ENCODE data around the gene SSBP3. TPM values are rescaled to one million over a fixed set of nuclear protein-coding genes. Genes with fewer than 3 reads are reported as not detected.

SSBP3 gene
- total RNA-seq, 1 donor: 14.5 TPM

DNA sequence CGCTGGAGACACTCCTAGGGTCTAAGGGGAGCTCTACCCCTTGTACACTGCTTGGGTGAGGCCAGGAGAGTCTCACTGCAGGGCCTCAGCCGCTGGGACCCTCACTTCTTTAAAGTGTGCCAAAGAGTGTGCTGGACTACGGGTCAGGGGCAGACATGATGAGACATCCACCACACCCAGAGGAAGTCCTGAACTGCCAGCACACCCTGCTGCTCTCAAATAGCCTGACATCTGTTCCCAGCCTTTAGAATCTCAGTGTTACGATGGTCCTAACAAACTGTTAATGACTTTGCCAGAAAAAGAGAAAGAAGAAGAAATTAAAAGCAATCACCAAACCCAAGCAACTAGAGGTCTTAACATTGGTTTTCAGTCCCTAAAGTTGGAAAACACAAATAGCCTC, 157.2 kb downstream of the SSBP3 start:
- no peaks in the 10 kb centered on the region for H3K9me3 ChIP-seq (ENCODE audit: low read depth, low read length)
- H3K4me2 ChIP-seq (ENCODE audit: insufficient read depth, low read length): no peak overlapping the region
- no peaks in the 10 kb centered on the region for H3K79me2 ChIP-seq (ENCODE audit: insufficient read depth, low read length)
- H2AFZ ChIP-seq (ENCODE audit: low read length): no peak overlapping the region
- no peak for TF ChIP-seq CTCF (IDR thresholded peaks at IDR 0.05; ENCODE audit: extremely low read depth, low read depth, low read length)
- H4K20me1 ChIP-seq (ENCODE audit: insufficient read depth, low read length): peaks cover 3% of the 10 kb centered on the region
- H3K4me3 ChIP-seq (ENCODE audit: insufficient read depth, low read length): no peak overlapping the region
- DNase-seq (ENCODE audit: insufficient read length, low spot score, missing footprints): no peak
- no peak overlapping the region for H3K27ac ChIP-seq (ENCODE audit: low read depth, low read length)
- peaks cover 21% of the 10 kb centered on the region for H3K4me1 ChIP-seq (ENCODE audit: insufficient read depth, low read length)
- no peaks in the 10 kb centered on the region for H3K27me3 ChIP-seq (ENCODE audit: insufficient read depth, low read length)
- H3K36me3 ChIP-seq (ENCODE audit: insufficient read depth, low read length): peaks cover 7% of the 10 kb centered on the region

DNA sequence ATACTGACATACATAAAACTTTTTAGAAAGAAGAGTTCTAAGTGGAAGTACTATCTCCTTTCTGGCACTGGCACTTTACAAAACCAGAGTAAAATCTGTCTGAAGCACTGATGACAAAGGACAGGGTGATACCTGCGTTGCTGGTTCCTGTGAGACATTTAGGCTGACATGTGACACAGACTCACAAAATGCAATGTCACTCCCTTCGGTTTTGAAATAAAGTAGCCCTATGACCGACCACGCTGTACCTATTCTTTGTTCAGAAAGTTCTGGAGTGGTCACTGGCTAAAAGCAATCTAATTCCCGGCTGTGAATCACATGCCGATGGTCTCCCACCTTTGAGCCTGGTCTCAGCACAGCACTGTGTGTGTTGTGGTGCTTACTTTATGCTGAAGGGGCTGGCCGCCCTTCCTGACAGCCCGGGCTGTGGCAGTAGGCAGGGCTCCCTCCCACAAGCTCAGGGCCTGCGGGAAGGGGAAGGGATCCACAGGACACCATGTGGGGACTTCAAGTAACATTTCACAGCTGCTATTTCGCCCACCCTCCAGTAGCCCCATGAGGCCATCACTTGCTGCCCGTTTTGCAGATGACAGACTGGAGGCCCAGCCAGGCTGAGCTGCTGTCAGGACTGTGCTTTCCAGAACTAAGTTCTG, 158.2 kb downstream of the SSBP3 start:
- Histone ChIP-seq H3K4me3 (ENCODE audit: insufficient read depth, low read length) (no peak overlapping the region), H4K20me1 (ENCODE audit: insufficient read depth, low read length) (peaks cover 3% of the 10 kb centered on the region), H3K27me3 (ENCODE audit: insufficient read depth, low read length) (no peaks in the 10 kb centered on the region), H3K36me3 (ENCODE audit: insufficient read depth, low read length) (peaks cover 8% of the 10 kb centered on the region), H3K79me2 (ENCODE audit: insufficient read depth, low read length) (no peaks in the 10 kb centered on the region), H3K27ac (ENCODE audit: low read depth, low read length) (no peak overlapping the region), H3K4me2 (ENCODE audit: insufficient read depth, low read length) (no peak overlapping the region), H3K4me1 (ENCODE audit: insufficient read depth, low read length) (peaks cover 13% of the 10 kb centered on the region), H2AFZ (ENCODE audit: low read length) (no peak overlapping the region), H3K9me3 (ENCODE audit: low read depth, low read length) (no peaks in the 10 kb centered on the region)
- TF ChIP-seq CTCF (IDR thresholded peaks at IDR 0.05; ENCODE audit: extremely low read depth, low read depth, low read length): no peak
- no peak for DNase-seq (ENCODE audit: insufficient read length, low spot score, missing footprints)

- Histone ChIP-seq H3K4me1 (ENCODE audit: insufficient read depth, low read length) (peaks cover 10% of the 10 kb centered on the region), H3K27ac (ENCODE audit: low read depth, low read length) (no peak overlapping the region), H3K4me3 (ENCODE audit: insufficient read depth, low read length) (no peak overlapping the region), H2AFZ (ENCODE audit: low read length) (no peak overlapping the region), H3K9me3 (ENCODE audit: low read depth, low read length) (no peaks in the 10 kb centered on the region), H3K79me2 (ENCODE audit: insufficient read depth, low read length) (no peaks in the 10 kb centered on the region), H4K20me1 (ENCODE audit: insufficient read depth, low read length) (no peaks in the 10 kb centered on the region), H3K27me3 (ENCODE audit: insufficient read depth, low read length) (no peaks in the 10 kb centered on the region), H3K4me2 (ENCODE audit: insufficient read depth, low read length) (no peak overlapping the region), H3K36me3 (ENCODE audit: insufficient read depth, low read length) (peaks cover 10% of the 10 kb centered on the region)
- DNase-seq (ENCODE audit: insufficient read length, low spot score, missing footprints): no peak
- no peak for TF ChIP-seq CTCF (IDR thresholded peaks at IDR 0.05; ENCODE audit: extremely low read depth, low read depth, low read length)
These were observed 160.0 kb downstream of the SSBP3 start for GRCh38 chr1:54246116-54246721.

GRCh38 chr1:54245501-54245900, 160.7 kb downstream of the SSBP3 start:
- H3K4me2 ChIP-seq (ENCODE audit: insufficient read depth, low read length): no peak overlapping the region
- no peak overlapping the region for H2AFZ ChIP-seq (ENCODE audit: low read length)
- peaks cover 8% of the 10 kb centered on the region for H3K4me1 ChIP-seq (ENCODE audit: insufficient read depth, low read length)
- H3K27me3 ChIP-seq (ENCODE audit: insufficient read depth, low read length): no peaks in the 10 kb centered on the region
- TF ChIP-seq CTCF (IDR thresholded peaks at IDR 0.05; ENCODE audit: extremely low read depth, low read depth, low read length): no peak
- H4K20me1 ChIP-seq (ENCODE audit: insufficient read depth, low read length): no peaks in the 10 kb centered on the region
- no peaks in the 10 kb centered on the region for H3K9me3 ChIP-seq (ENCODE audit: low read depth, low read length)
- no peak overlapping the region for H3K27ac ChIP-seq (ENCODE audit: low read depth, low read length)
- H3K79me2 ChIP-seq (ENCODE audit: insufficient read depth, low read length): no peaks in the 10 kb centered on the region
- peaks cover 8% of the 10 kb centered on the region for H3K36me3 ChIP-seq (ENCODE audit: insufficient read depth, low read length)
- no peak overlapping the region for H3K4me3 ChIP-seq (ENCODE audit: insufficient read depth, low read length)
- DNase-seq (ENCODE audit: insufficient read length, low spot score, missing footprints): no peak

Measured in osteoblast (primary cell).